ENCODE data around the gene TRIM5.
"Not testable (repeated sequence)": the region's sequence is repeated elsewhere in the genome, so short reads cannot be mapped to it uniquely, and the experiment has no call there.

TRIM5 gene, protein sequence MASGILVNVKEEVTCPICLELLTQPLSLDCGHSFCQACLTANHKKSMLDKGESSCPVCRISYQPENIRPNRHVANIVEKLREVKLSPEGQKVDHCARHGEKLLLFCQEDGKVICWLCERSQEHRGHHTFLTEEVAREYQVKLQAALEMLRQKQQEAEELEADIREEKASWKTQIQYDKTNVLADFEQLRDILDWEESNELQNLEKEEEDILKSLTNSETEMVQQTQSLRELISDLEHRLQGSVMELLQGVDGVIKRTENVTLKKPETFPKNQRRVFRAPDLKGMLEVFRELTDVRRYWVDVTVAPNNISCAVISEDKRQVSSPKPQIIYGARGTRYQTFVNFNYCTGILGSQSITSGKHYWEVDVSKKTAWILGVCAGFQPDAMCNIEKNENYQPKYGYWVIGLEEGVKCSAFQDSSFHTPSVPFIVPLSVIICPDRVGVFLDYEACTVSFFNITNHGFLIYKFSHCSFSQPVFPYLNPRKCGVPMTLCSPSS

DNA sequence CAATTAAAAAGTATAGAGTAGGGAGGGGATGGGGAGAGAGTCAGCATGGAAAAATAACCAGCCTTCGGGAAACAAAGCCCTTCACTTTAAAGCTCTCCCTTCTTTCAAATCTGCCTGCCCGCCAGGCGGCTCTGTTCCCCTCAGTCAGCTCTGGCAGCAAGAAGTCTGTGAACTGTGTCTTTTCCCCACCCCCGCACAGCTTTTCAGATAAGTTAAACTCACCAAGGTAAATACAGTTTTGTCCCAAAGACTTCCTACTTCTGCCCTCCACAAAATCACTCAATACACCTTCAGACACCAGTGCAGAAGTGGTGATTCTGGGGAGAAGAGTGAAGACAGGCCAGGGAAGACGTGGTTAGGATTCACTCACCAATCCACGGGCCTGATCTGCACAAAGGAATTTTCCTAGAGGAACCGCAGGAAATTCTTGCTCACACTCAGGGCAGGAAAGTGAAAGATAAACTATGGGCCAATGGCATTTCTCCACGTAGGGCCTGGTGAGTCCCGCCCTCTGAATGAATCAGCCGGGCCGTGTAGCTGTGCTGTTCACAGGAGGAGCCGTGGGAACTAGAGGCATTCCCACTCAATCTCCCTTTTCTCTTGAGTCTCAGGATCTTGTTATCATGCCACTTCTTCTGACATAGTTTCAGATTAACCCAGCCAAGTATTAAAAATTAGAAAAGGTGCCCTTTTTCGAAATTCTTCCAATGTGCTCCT lies at the start of gene TRIM5:
Gene TRIM5 (minus strand): TSS at position 429 of the 717 bp plus-strand sequence. CDS start 4,897 bp downstream, outside the sequence.
- ATAC-seq = peak; percentile 93
- no peak for TF ChIP-seq ARNTL (CRISPR knock-in tag; IDR thresholded peaks at IDR 0.05; ENCODE audit: borderline replicate concordance, low read depth)

DNA sequence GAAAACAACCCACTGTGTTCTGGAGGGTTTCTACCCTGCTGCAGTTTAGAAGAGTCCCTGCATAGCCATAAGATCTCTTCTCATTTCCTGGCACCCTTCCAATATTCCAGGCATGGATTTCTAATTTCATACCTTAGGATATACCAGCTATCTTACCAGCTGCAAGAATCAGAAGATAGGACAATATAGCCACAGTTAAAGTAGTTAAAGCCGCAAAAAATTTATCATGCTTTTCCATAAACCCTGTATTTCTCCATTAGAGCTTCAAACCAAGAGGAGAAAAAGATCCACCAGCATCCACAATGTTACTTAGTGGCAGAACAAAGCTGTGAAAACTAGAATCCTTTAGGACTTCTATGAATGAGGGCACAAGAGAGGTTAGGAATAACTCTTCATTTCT lies 42.8 kb upstream of the TRIM5 start:
- TF ChIP-seq ZNF565 (CRISPR knock-in tag; conservative IDR thresholded peaks at IDR 0.05; ENCODE audit: low read depth) = no peak
- no peak for TF ChIP-seq SNAI2 (CRISPR knock-in tag; IDR thresholded peaks at IDR 0.05)
- no peak for TF ChIP-seq ZNF70 (CRISPR knock-in tag; IDR thresholded peaks at IDR 0.05)
- no peak for TF ChIP-seq ESRRG (CRISPR knock-in tag; IDR thresholded peaks at IDR 0.05)
- TF ChIP-seq OSR1 (CRISPR knock-in tag; IDR thresholded peaks at IDR 0.05) = no peak
- ATAC-seq = no peak

DNA sequence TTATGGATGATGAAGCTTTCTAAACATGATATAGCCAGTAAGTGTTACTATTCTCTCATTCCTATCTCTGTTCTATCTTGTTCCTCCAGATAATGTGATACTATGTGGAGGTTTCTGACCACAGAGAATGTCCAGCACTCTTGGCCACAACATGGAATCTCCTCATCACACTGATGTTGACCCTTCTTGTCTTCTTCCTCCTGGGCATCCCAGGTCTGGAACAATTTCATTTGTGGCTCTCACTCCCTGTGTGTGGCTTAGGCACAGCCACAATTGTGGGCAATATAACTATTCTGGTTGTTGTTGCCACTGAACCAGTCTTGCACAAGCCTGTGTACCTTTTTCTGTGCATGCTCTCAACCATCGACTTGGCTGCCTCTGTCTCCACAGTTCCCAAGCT lies 41.5 kb upstream of the TRIM5 start:
- TF ChIP-seq OSR1 (CRISPR knock-in tag; IDR thresholded peaks at IDR 0.05) (no peak), ESRRG (CRISPR knock-in tag; IDR thresholded peaks at IDR 0.05) (no peak), ZNF70 (CRISPR knock-in tag; IDR thresholded peaks at IDR 0.05) (no peak), POU6F1 (CRISPR knock-in tag; IDR thresholded peaks at IDR 0.05; ENCODE audit: borderline replicate concordance, low read depth) (no peak)
- no peak for ATAC-seq

GRCh38 chr11:5722622-5723021 lies 37.7 kb upstream of the TRIM5 start:
- no peak for ATAC-seq
- TF ChIP-seq GLIS3 (CRISPR knock-in tag; IDR thresholded peaks at IDR 0.05) = no peak
- TF ChIP-seq ZC3H10 (CRISPR knock-in tag; IDR thresholded peaks at IDR 0.05) = no peak
- no peak for TF ChIP-seq RARB (CRISPR knock-in tag; IDR thresholded peaks at IDR 0.05)
- TF ChIP-seq OSR1 (CRISPR knock-in tag; IDR thresholded peaks at IDR 0.05) = no peak
- TF ChIP-seq PATZ1 (CRISPR knock-in tag; IDR thresholded peaks at IDR 0.05; ENCODE audit: borderline replicate concordance) = no peak
- TF ChIP-seq SNAI2 (CRISPR knock-in tag; IDR thresholded peaks at IDR 0.05) = no peak

DNA sequence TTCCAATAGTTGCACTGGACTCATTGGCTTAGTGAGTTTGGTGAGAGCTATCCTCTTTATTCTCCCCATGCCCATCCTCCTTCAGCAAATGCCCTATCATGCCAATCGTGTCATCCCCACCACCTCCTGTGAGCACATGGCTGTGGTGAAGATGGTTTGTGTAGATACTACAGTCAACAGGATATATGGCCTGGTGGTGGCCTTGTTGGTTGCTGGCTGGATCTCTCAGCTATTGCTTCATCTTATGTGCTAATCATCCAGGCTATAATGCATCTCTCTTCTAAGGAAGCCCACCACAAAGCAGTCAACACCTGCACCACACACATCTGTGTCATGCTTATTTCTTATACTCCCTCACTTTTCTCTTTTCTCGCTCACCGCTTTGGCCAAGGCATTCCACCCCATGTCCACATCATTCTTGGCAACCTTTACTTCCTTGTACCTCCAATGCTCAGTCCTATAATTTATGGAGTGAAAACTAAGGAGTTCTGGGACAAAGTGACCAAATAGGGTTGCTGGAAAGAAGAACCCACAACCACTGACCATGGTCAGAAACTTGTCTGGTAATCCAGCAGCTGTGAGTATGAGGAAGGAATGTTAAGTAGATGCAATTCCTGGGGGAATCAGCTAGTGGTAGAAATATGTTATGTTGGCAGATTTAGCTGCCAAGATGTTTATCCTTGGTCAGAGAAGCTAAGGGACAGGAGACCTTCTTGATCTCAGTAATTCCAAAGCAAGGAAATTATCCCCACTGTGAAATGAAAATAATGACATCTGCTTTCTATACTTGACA lies 35.0 kb upstream of the TRIM5 start:
- ATAC-seq = no peak
- no peak for TF ChIP-seq ZNF8 (CRISPR knock-in tag; IDR thresholded peaks at IDR 0.05)
- no peak for TF ChIP-seq TSHZ2 (CRISPR knock-in tag; IDR thresholded peaks at IDR 0.05)

- ATAC-seq = not testable (repeated sequence)
Observed at GRCh38 chr11:5716518-5716917, 31.6 kb upstream of the TRIM5 start.
